ENCODE measurements around the gene CD300LF. TPM values are rescaled to one million over a fixed set of nuclear protein-coding genes. Genes with fewer than 3 reads are reported as not detected.

CD300LF gene
- total RNA-seq, 1 experiment from 2014 or later, result not detected

DNA sequence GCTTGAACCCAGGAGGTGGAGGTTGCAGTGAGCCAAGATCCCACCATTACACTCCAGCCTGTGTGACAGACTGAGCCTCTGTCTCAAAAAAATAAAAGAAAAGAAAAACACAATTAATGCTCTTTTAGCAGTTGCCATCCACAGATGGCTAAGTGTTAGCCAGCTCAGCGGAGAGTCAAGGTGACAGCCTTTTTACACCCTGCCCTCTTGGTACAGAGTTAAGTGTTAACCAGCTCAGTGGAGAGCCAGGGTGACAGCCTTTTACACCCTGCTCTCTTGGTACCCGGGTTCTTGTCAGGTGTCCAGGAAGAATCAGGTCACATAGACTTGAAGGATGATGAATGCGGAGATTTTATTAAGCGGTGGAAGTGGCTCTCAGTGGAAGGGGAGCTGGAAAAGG is 7.8 kb upstream of the CD300LF start:
- no peaks in the 10 kb centered on the region for H4K20me1 ChIP-seq (ENCODE audit: insufficient read depth, low read depth, low read length)
- no peaks in the 10 kb centered on the region for H3K36me3 ChIP-seq (ENCODE audit: insufficient read depth, low read length)
- H3K27me3 ChIP-seq (ENCODE audit: low read length), result no peaks in the 10 kb centered on the region
- H3K9me2 ChIP-seq (replicated peaks; ENCODE audit: insufficient read depth, low read length), result no peaks in the 10 kb centered on the region
- no peaks in the 10 kb centered on the region for H3K9me3 ChIP-seq (ENCODE audit: low read length)
- H3K4me1 ChIP-seq (ENCODE audit: low read length), result no peaks in the 10 kb centered on the region
- no peak overlapping the region for H3K9ac ChIP-seq (ENCODE audit: low read length)
- H3K4me2 ChIP-seq (ENCODE audit: low read depth, low read length, poor library complexity, severe bottlenecking), result no peak overlapping the region
- no peak overlapping the region for H2AFZ ChIP-seq (ENCODE audit: low read length)
- H3K79me2 ChIP-seq (ENCODE audit: low read length), result no peaks in the 10 kb centered on the region
- no peak overlapping the region for H3K4me3 ChIP-seq (ENCODE audit: low read length)
- no peak for DNase-seq
- H3K27ac ChIP-seq (ENCODE audit: low read length), result no peak overlapping the region

DNA sequence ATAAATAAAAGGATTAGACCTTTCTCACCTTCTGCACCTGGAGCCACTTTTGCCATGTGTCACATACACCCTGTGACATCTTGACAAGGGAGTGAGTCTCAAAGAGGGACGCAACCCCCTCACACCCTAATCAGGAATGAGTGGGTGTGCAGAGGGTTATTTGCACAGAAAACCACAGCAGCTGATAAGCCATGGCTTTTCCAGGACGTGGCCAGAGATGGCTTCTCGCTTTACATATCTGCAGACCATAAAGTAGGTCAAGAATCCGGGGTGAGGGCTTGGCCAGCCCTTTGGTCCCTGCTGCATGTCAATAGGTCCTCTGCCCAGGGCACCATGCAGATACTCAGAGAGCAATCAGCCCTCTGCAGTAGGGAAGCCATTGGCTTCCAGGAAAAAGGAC is 2.4 kb upstream of the CD300LF start:
- Histone ChIP-seq H3K9ac (ENCODE audit: low read length) (no peak overlapping the region), H3K27me3 (ENCODE audit: low read length) (no peaks in the 10 kb centered on the region), H3K9me3 (ENCODE audit: low read length) (no peaks in the 10 kb centered on the region), H4K20me1 (ENCODE audit: insufficient read depth, low read depth, low read length) (no peaks in the 10 kb centered on the region), H3K36me3 (ENCODE audit: insufficient read depth, low read length) (no peaks in the 10 kb centered on the region), H3K4me1 (ENCODE audit: low read length) (no peaks in the 10 kb centered on the region), H3K9me2 (replicated peaks; ENCODE audit: insufficient read depth, low read length) (no peaks in the 10 kb centered on the region), H3K27ac (ENCODE audit: low read length) (no peak overlapping the region), H3K4me3 (ENCODE audit: low read length) (no peak overlapping the region), H3K4me2 (ENCODE audit: low read depth, low read length, poor library complexity, severe bottlenecking) (no peak overlapping the region), H3K79me2 (ENCODE audit: low read length) (no peaks in the 10 kb centered on the region), H2AFZ (ENCODE audit: low read length) (no peak overlapping the region)
- no peak for DNase-seq

DNA sequence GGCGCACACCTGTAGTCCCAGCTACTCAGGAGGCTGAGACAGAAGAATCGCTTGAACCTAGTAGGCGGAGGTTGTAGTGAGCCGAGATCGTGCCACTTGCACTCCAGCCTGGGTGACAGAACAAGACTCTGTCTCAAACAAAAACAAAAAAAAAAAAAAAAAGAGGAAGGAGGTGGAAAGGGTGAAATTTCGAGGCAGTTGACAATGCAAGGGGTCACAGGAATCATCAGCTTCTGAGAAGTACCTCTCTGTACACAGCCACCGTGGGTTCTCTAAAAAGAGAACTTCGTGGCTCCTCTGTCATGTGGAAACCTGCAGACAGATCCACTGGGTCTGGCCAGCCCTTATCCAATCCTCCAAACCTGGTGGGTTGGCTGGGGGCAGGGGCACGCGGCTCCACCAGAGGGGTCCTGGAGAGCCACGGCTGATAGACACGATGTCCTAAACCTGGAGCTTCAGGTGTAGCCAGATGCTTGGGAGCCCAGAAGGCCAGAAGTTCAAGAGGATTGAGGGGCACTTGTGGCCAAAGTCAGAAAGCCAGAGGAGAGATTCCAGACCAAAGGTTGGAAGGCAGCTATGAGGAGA is 540 bp upstream of the CD300LF start:
- Histone ChIP-seq H3K9ac (ENCODE audit: low read length) (no peak overlapping the region), H3K36me3 (ENCODE audit: insufficient read depth, low read length) (no peaks in the 10 kb centered on the region), H3K27me3 (ENCODE audit: low read length) (no peaks in the 10 kb centered on the region), H3K4me3 (ENCODE audit: low read length) (no peak overlapping the region), H4K20me1 (ENCODE audit: insufficient read depth, low read depth, low read length) (no peaks in the 10 kb centered on the region), H3K4me1 (ENCODE audit: low read length) (no peaks in the 10 kb centered on the region), H3K27ac (ENCODE audit: low read length) (no peak overlapping the region), H2AFZ (ENCODE audit: low read length) (no peak overlapping the region), H3K9me2 (replicated peaks; ENCODE audit: insufficient read depth, low read length) (no peaks in the 10 kb centered on the region), H3K4me2 (ENCODE audit: low read depth, low read length, poor library complexity, severe bottlenecking) (no peak overlapping the region), H3K9me3 (ENCODE audit: low read length) (no peaks in the 10 kb centered on the region), H3K79me2 (ENCODE audit: low read length) (no peaks in the 10 kb centered on the region)
- DNase-seq, result no peak

DNA sequence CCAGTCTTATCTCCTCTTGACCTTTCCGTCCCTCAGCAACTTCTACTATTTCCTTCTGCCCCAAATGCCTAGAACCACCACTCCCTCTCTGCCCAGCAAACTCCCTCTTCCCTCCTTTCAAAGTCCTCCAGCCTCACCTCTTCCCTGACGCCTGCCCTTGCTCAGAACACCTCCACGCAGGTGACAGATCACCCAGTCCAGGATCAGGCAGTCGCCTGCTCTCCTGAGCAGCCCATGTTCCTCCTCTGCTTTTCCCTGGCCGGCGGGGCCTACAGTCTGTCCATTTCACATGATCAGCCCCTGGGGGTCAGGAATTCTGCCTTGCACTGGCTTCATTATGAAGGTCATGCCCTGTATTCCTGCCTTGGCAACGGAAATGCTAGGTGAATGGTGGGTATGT is 422 bp downstream of the CD300LF start:
- Histone ChIP-seq H3K36me3 (ENCODE audit: insufficient read depth, low read length) (no peaks in the 10 kb centered on the region), H3K9me3 (ENCODE audit: low read length) (no peaks in the 10 kb centered on the region), H3K4me3 (ENCODE audit: low read length) (no peak overlapping the region), H3K4me1 (ENCODE audit: low read length) (no peaks in the 10 kb centered on the region), H3K79me2 (ENCODE audit: low read length) (no peaks in the 10 kb centered on the region), H3K9ac (ENCODE audit: low read length) (no peak overlapping the region), H3K9me2 (replicated peaks; ENCODE audit: insufficient read depth, low read length) (no peaks in the 10 kb centered on the region), H4K20me1 (ENCODE audit: insufficient read depth, low read depth, low read length) (no peaks in the 10 kb centered on the region), H3K27me3 (ENCODE audit: low read length) (no peaks in the 10 kb centered on the region), H3K4me2 (ENCODE audit: low read depth, low read length, poor library complexity, severe bottlenecking) (no peak overlapping the region), H2AFZ (ENCODE audit: low read length) (no peak overlapping the region), H3K27ac (ENCODE audit: low read length) (no peak overlapping the region)
- DNase-seq, result no peak

DNA sequence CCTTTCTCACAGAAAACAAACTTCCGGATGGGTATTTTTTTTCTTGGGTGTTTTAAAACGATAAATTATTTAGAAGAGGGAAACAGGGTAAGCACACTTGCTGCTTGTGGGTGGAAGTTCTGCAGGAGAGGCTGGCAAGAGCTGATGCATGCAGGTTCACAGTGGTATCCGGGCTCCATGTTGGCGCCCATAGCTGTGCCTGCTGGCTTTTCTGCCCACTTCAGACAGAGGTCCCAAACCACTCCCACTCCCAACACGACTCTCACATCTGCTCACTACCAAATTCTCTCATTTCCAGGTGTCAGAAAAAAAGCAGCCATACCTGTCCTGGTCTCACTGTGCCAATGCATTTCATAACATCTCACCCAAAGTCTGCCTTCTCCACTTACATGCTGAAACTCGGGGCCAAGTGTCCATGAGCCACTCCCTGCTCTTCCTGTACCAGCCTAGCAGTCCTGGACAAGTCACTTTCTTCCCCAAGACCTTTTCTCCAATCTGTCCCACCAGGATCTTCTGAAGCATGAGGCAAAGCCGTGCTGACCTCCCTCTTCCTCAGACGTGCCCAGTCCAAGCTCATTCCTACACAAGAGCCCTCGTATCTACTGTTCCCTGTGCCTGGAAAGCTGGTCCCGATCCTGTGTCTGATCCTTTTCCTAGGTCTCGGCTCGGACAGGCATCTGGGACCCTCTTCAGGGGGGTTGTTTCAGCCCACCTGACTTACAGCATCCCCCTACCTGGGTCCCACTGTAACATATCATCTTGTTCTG is 1.5 kb downstream of the CD300LF start:
- Histone ChIP-seq H3K27me3 (ENCODE audit: low read length) (no peaks in the 10 kb centered on the region), H3K27ac (ENCODE audit: low read length) (no peak overlapping the region), H3K4me3 (ENCODE audit: low read length) (no peak overlapping the region), H3K36me3 (ENCODE audit: insufficient read depth, low read length) (no peaks in the 10 kb centered on the region), H3K4me2 (ENCODE audit: low read depth, low read length, poor library complexity, severe bottlenecking) (no peak overlapping the region), H2AFZ (ENCODE audit: low read length) (no peak overlapping the region), H3K4me1 (ENCODE audit: low read length) (no peaks in the 10 kb centered on the region), H3K9me3 (ENCODE audit: low read length) (no peaks in the 10 kb centered on the region), H3K79me2 (ENCODE audit: low read length) (no peaks in the 10 kb centered on the region), H4K20me1 (ENCODE audit: insufficient read depth, low read depth, low read length) (no peaks in the 10 kb centered on the region), H3K9me2 (replicated peaks; ENCODE audit: insufficient read depth, low read length) (no peaks in the 10 kb centered on the region), H3K9ac (ENCODE audit: low read length) (no peak overlapping the region)
- no peak for DNase-seq

- no peak overlapping the region for H3K9ac ChIP-seq (ENCODE audit: low read length)
- H3K4me1 ChIP-seq (ENCODE audit: low read length), result no peaks in the 10 kb centered on the region
- no peaks in the 10 kb centered on the region for H3K27me3 ChIP-seq (ENCODE audit: low read length)
- no peaks in the 10 kb centered on the region for H3K9me3 ChIP-seq (ENCODE audit: low read length)
- H3K79me2 ChIP-seq (ENCODE audit: low read length), result no peaks in the 10 kb centered on the region
- no peak overlapping the region for H3K4me2 ChIP-seq (ENCODE audit: low read depth, low read length, poor library complexity, severe bottlenecking)
- no peak overlapping the region for H3K4me3 ChIP-seq (ENCODE audit: low read length)
- H3K27ac ChIP-seq (ENCODE audit: low read length), result no peak overlapping the region
- no peak for DNase-seq
- H3K9me2 ChIP-seq (replicated peaks; ENCODE audit: insufficient read depth, low read length), result no peaks in the 10 kb centered on the region
- no peaks in the 10 kb centered on the region for H4K20me1 ChIP-seq (ENCODE audit: insufficient read depth, low read depth, low read length)
- no peak overlapping the region for H2AFZ ChIP-seq (ENCODE audit: low read length)
- no peaks in the 10 kb centered on the region for H3K36me3 ChIP-seq (ENCODE audit: insufficient read depth, low read length)
These were observed 8.2 kb downstream of the CD300LF start for GRCh38 chr17:74704544-74704943.

DNA sequence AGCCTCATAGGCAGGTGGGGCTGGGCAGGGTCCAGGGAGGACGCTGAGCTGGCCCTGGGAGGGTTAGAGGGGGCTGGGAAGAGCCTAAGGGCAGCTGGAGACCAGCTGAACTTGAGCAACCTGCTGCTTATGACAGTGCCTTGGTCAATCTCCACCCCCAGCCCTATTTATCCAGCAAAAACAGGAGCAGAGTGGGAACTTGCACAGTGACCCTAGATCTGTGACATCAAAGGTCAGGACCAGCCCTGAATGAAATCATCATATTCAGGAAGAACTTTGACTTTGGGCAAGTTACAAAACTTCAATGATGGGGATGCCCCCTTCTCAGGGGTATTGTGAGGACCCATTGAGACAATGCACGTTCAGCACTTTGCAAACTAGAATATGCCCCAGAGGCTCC is 9.4 kb downstream of the CD300LF start:
- H3K9me2 ChIP-seq (replicated peaks; ENCODE audit: insufficient read depth, low read length), result no peaks in the 10 kb centered on the region
- H3K4me3 ChIP-seq (ENCODE audit: low read length), result no peak overlapping the region
- H3K4me2 ChIP-seq (ENCODE audit: low read depth, low read length, poor library complexity, severe bottlenecking), result no peak overlapping the region
- no peaks in the 10 kb centered on the region for H3K9me3 ChIP-seq (ENCODE audit: low read length)
- no peaks in the 10 kb centered on the region for H4K20me1 ChIP-seq (ENCODE audit: insufficient read depth, low read depth, low read length)
- no peaks in the 10 kb centered on the region for H3K79me2 ChIP-seq (ENCODE audit: low read length)
- H3K27me3 ChIP-seq (ENCODE audit: low read length), result no peaks in the 10 kb centered on the region
- H3K27ac ChIP-seq (ENCODE audit: low read length), result no peak overlapping the region
- no peaks in the 10 kb centered on the region for H3K36me3 ChIP-seq (ENCODE audit: insufficient read depth, low read length)
- H3K4me1 ChIP-seq (ENCODE audit: low read length), result no peaks in the 10 kb centered on the region
- H2AFZ ChIP-seq (ENCODE audit: low read length), result no peak overlapping the region
- no peak overlapping the region for H3K9ac ChIP-seq (ENCODE audit: low read length)
- DNase-seq, result no peak

GRCh38 chr17:74702116-74702871 is 10.4 kb downstream of the CD300LF start:
- Histone ChIP-seq H2AFZ (ENCODE audit: low read length) (no peak overlapping the region), H3K9me2 (replicated peaks; ENCODE audit: insufficient read depth, low read length) (no peaks in the 10 kb centered on the region), H3K79me2 (ENCODE audit: low read length) (no peaks in the 10 kb centered on the region), H3K27me3 (ENCODE audit: low read length) (no peaks in the 10 kb centered on the region), H3K4me3 (ENCODE audit: low read length) (no peak overlapping the region), H3K9ac (ENCODE audit: low read length) (no peak overlapping the region), H3K36me3 (ENCODE audit: insufficient read depth, low read length) (no peaks in the 10 kb centered on the region), H4K20me1 (ENCODE audit: insufficient read depth, low read depth, low read length) (no peaks in the 10 kb centered on the region), H3K9me3 (ENCODE audit: low read length) (no peaks in the 10 kb centered on the region), H3K4me2 (ENCODE audit: low read depth, low read length, poor library complexity, severe bottlenecking) (no peak overlapping the region), H3K4me1 (ENCODE audit: low read length) (no peaks in the 10 kb centered on the region), H3K27ac (ENCODE audit: low read length) (no peak overlapping the region)
- DNase-seq, result no peak
